Adrenal gland (tissue), 12 donors: ENCODE measurements around the gene FARS2. TPM values are rescaled to one million over a fixed set of nuclear protein-coding genes. Genes with fewer than 3 reads are reported as not detected.

Experiments
- DNase-seq, 7 donors: peaks; one replicate each; pipeline ENCODE4 v3.0.0-alpha.2; 2019 to 2020
- H3K27ac ChIP-seq, 5 donors: fragments of 200-600 bp; sonication (generic) in 4 of 5; 1 replicate in 3 of 5; 2 replicates in 2 of 5; pipeline versions ENCODE4 v1.5.1 to v1.8.0; 2016 to 2020; ENCODE audit warnings: mild to moderate bottlenecking in 1 of 5
- H3K27me3 ChIP-seq: fragments of 200-600 bp; 2 replicates; pipeline ENCODE4 v1.8.0; 2021
- H3K36me3 ChIP-seq, 2 donors: fragments of 200-600 bp; replicated peaks in 1 of 2; 1 replicate in 1 of 2; 2 replicates in 1 of 2; pipeline versions ENCODE4 v1.5.1 to v1.8.0; 2018 to 2022
- H3K4me1 ChIP-seq, 2 donors: fragments of 200-600 bp; replicated peaks in 1 of 2; 1 replicate in 1 of 2; 2 replicates in 1 of 2; pipeline versions ENCODE4 v1.5.1 to v1.8.0; 2018 to 2021
- H3K4me3 ChIP-seq, 4 donors: fragments of 200-600 bp; sonication (generic) in 3 of 4; one replicate each; pipeline ENCODE4 v1.5.1; 2016 to 2018
- H3K9me3 ChIP-seq, 3 donors: fragments of 200-600 bp; sonication (generic) in 1 of 3; replicated peaks in 1 of 3; 1 replicate in 2 of 3; 2 replicates in 1 of 3; pipeline versions ENCODE4 v1.5.1 to v1.8.0; 2016 to 2021
- CTCF ChIP-seq, 6 experiments: fragments of 450-650 bp in 4 of 6; fragments of 200-600 bp in 2 of 6; sonication (generic) in 1 of 6; IDR thresholded peaks; 1 replicate in 5 of 6; 2 replicates in 1 of 6; pipeline versions ENCODE4 v1.5.1 to v1.8.0; 2016 to 2021; ENCODE audit warnings: antibody characterized with exemption in 6 of 6, mild to moderate bottlenecking in 2 of 6, moderate library complexity in 1 of 6
- POLR2A ChIP-seq, 2 donors: fragments of 450-650 bp; IDR thresholded peaks; one replicate each; pipeline ENCODE4 v1.6.1; 2017; ENCODE audit warnings: antibody characterized with exemption in 2 of 2, mild to moderate bottlenecking in 2 of 2, moderate library complexity in 1 of 2
- WGBS, 4 donors: extraction: QIAGEN DNeasy Blood & Tissue Kit in 2 of 4; methylation state at CpG; one replicate each; pipeline versions ENCODE4 v1.1.5 to v1.1.7; 2013 to 2017; 5-methylcytosine and 5-hydroxymethylcytosine counted together
- intact Hi-C, 2 donors: fragments of 100-400 bp; cut with DNase I; formaldehyde crosslinking; loops; one replicate each; pipeline versions ENCODE4 v1.14.1 to v1.15.0; 2022 to 2023
- polyA plus RNA-seq, 3 donors: library from polyadenylated mRNA; stranded (reverse); fragments of 200-250 nt in 2 of 3; fragments of 350-450 nt in 1 of 3; fragmentation: Illumina TruSeq in 1 of 3; extraction: RNeasy Lipid Tissue Mini Kit (QIAGEN cat#74804) in 1 of 3; gene quantifications; one replicate each; pipeline ENCODE4 v1.2.3, GENCODE V29; 2013 to 2014
- total RNA-seq, 9 donors: library from RNA; depleted of rRNA in 4 of 9; stranded (reverse); fragments of >200 nt in 4 of 9; fragments of 120-200 nt in 1 of 9; fragmentation: NEBNext Ultra II Directional in 1 of 9; extraction: Animal tissue kit (Norgen Biotek cat#: 25700) in 1 of 9; gene quantifications; one replicate each; pipeline versions ENCODE4 v1.1.0 to v1.2.4, GENCODE V29; 2013 to 2023
- donor health status: healthy with polysubstance abuse.
- donor health status: Bipolar disorder and iron deficiency.
- donor health status: DM: yes; HTN: yes; CAD: no.
- donor health status: DM: no; HTN: no; CAD: no.
- donor health status: DM: no; HTN: no; CAD: no.
- donor health status: DM: yes; HTN: yes; CAD: no.

Gene FARS2
- total and polyA plus RNA-seq, 12 donors: 7.2 to 55.2 (median 19.8) TPM

- intact Hi-C loops: no loop called here
- 87 to 95% (median 90%) methylated on average over 5 of the region's 5 CpGs for WGBS, 4 donors
- H3K27ac ChIP-seq: no peak overlapping the region
Observed at GRCh38 chr6:5590187-5590586, 328.9 kb downstream of the FARS2 start.

GRCh38 chr6:5592886-5593519 is 331.7 kb downstream of the FARS2 start:
- H3K4me3 ChIP-seq: no peak overlapping the region
- H3K27me3 ChIP-seq: no peaks in the 10 kb centered on the region
- TF ChIP-seq POLR2A (IDR thresholded peaks at IDR 0.05) (no peak), CTCF (IDR thresholded peaks at IDR 0.05) (no peak)
- no peak for DNase-seq
- H3K27ac ChIP-seq: no peak overlapping the region
- no peaks in the 10 kb centered on the region for H3K4me1 ChIP-seq
- H3K9me3 ChIP-seq: no peaks in the 10 kb centered on the region
- H3K36me3 ChIP-seq: no peaks in the 10 kb centered on the region
- WGBS, 4 donors: 91 to 93% (median 91%) methylated on average over 17 of the region's 17 CpGs
- intact Hi-C loops: no loop called here

More at GRCh38 chr6:5590187-5590586, 328.9 kb downstream of the FARS2 start:
- Histone ChIP-seq H3K4me3 (no peak overlapping the region), H3K4me1 (no peaks in the 10 kb centered on the region), H3K27me3 (no peaks in the 10 kb centered on the region), H3K36me3 (no peaks in the 10 kb centered on the region), H3K9me3 (peaks cover 0 to 15% (median 0%) of the 10 kb centered on the region in 3 donors)
- TF ChIP-seq CTCF (IDR thresholded peaks at IDR 0.05): no peak
- no peak for TF ChIP-seq POLR2A (IDR thresholded peaks at IDR 0.05)
- no peak for DNase-seq

- no peaks in the 10 kb centered on the region for H3K27me3 ChIP-seq
- no peaks in the 10 kb centered on the region for H3K36me3 ChIP-seq
- no peak overlapping the region for H3K27ac ChIP-seq
- DNase-seq: no peak
- no peak for TF ChIP-seq CTCF (IDR thresholded peaks at IDR 0.05)
- TF ChIP-seq POLR2A (IDR thresholded peaks at IDR 0.05): no peak
- no peak overlapping the region for H3K4me3 ChIP-seq
- peaks cover 0 to 1% of the 10 kb centered on the region in 2 donors for H3K4me1 ChIP-seq
- 96 to 98% (median 97%) methylated on average over 7 of the region's 7 CpGs for WGBS, 4 donors
- intact Hi-C loops: no loop called here
- no peaks in the 10 kb centered on the region for H3K9me3 ChIP-seq
Observed at GRCh38 chr6:5595184-5595583, 333.9 kb downstream of the FARS2 start.

GRCh38 chr6:5597413-5597812 is 336.1 kb downstream of the FARS2 start:
- H3K4me1 ChIP-seq: peaks cover 0 to 5% of the 10 kb centered on the region in 2 donors
- no peaks in the 10 kb centered on the region for H3K36me3 ChIP-seq
- no peaks in the 10 kb centered on the region for H3K9me3 ChIP-seq
- no peak overlapping the region for H3K4me3 ChIP-seq
- no peak for DNase-seq
- TF ChIP-seq CTCF (IDR thresholded peaks at IDR 0.05): no peak
- TF ChIP-seq POLR2A (IDR thresholded peaks at IDR 0.05): no peak
- H3K27me3 ChIP-seq: no peaks in the 10 kb centered on the region
- H3K27ac ChIP-seq: no peak overlapping the region
- intact Hi-C loops: no loop called here
- 94 to 95% (median 95%) methylated on average over 7 of the region's 7 CpGs for WGBS, 4 donors
